SU-DHL-6 (cell line): ENCODE measurements around the gene TMEM242.

Experiments
- CTCF ChIP-seq: fragments of 200-600 bp; sonication (generic); IDR thresholded peaks from one replicate; pipeline ENCODE4 v1.5.1; 2017; ENCODE audit warnings: antibody characterized with exemption, mild to moderate bottlenecking, low read length, moderate library complexity; ENCODE audit not compliant: insufficient read depth, poor library complexity, severe bottlenecking
- EZH2phosphoT487 ChIP-seq: fragments of 200-600 bp; sonication (generic), shearing (Covaris generic); conservative IDR thresholded peaks from 2 replicates; pipeline ENCODE4 v1.6.1; 2018; ENCODE audit warnings: mild to moderate bottlenecking, antibody characterized with exemption, low read length, moderate library complexity, mixed read lengths

- TF ChIP-seq CTCF (no peak), EZH2phosphoT487 (no peak)
Measured at GRCh38 chr6:157283330-157283898, 39.9 kb downstream of the TMEM242 start.
